ENCODE results near the gene RICTOR. TPM values are rescaled to one million over a fixed set of nuclear protein-coding genes. Genes with fewer than 3 reads are reported as not detected.

RICTOR gene, protein sequence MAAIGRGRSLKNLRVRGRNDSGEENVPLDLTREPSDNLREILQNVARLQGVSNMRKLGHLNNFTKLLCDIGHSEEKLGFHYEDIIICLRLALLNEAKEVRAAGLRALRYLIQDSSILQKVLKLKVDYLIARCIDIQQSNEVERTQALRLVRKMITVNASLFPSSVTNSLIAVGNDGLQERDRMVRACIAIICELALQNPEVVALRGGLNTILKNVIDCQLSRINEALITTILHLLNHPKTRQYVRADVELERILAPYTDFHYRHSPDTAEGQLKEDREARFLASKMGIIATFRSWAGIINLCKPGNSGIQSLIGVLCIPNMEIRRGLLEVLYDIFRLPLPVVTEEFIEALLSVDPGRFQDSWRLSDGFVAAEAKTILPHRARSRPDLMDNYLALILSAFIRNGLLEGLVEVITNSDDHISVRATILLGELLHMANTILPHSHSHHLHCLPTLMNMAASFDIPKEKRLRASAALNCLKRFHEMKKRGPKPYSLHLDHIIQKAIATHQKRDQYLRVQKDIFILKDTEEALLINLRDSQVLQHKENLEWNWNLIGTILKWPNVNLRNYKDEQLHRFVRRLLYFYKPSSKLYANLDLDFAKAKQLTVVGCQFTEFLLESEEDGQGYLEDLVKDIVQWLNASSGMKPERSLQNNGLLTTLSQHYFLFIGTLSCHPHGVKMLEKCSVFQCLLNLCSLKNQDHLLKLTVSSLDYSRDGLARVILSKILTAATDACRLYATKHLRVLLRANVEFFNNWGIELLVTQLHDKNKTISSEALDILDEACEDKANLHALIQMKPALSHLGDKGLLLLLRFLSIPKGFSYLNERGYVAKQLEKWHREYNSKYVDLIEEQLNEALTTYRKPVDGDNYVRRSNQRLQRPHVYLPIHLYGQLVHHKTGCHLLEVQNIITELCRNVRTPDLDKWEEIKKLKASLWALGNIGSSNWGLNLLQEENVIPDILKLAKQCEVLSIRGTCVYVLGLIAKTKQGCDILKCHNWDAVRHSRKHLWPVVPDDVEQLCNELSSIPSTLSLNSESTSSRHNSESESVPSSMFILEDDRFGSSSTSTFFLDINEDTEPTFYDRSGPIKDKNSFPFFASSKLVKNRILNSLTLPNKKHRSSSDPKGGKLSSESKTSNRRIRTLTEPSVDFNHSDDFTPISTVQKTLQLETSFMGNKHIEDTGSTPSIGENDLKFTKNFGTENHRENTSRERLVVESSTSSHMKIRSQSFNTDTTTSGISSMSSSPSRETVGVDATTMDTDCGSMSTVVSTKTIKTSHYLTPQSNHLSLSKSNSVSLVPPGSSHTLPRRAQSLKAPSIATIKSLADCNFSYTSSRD (N-terminal part only)
- total RNA-seq (2021) (20.7 to 23.0 TPM (median 22.4 TPM) in 3 replicates), Bru-seq, nascent RNA (percentile 85 among the genes with signal in this experiment)
- long read RNA-seq, experiment 1, full-length matches to known transcripts: 5 of 54 reads
- long read RNA-seq, experiment 1, partial matches to known transcripts: 20 of 54 reads
- long read RNA-seq, experiment 1, other reads (novel, unspliced or antisense): 29 of 54 reads
- long read RNA-seq, experiment 2, partial matches to known transcripts: 4 of 20 reads
- long read RNA-seq, experiment 2, other reads (novel, unspliced or antisense): 16 of 20 reads
- long read RNA-seq, experiment 3, partial matches to known transcripts: 0 of 2 reads
- long read RNA-seq, experiment 3, other reads (novel, unspliced or antisense): 2 of 2 reads

- ATAC-seq (peak; percentile 71), DNase-seq (ENCODE audit: low spot score) (peak; percentile 86)
- Mint-ChIP-seq H3K36me3 (no peaks in the 10 kb centered on the region), H3K4me3 (peak within 1 kb of the TSS; percentile 97), H3K27me3 (ENCODE audit: low read depth) (no peaks in the 10 kb centered on the region), H3K4me1 (peaks cover 35% of the 10 kb centered on the region), H3K9me3 (no peaks in the 10 kb centered on the region), H3K27ac (peak within 1 kb of the TSS; percentile 99)
- ChIA-PET CTCF (no interaction called here), POLR2A (no interaction called here)
- peak; percentile 73 for TF ChIP-seq MYBL2 (CRISPR knock-in tag; IDR thresholded peaks at IDR 0.05)
- TF ChIP-seq SP1 (CRISPR knock-in tag; conservative IDR thresholded peaks at IDR 0.05): peak; percentile 60
- TF ChIP-seq, protein P1, sequence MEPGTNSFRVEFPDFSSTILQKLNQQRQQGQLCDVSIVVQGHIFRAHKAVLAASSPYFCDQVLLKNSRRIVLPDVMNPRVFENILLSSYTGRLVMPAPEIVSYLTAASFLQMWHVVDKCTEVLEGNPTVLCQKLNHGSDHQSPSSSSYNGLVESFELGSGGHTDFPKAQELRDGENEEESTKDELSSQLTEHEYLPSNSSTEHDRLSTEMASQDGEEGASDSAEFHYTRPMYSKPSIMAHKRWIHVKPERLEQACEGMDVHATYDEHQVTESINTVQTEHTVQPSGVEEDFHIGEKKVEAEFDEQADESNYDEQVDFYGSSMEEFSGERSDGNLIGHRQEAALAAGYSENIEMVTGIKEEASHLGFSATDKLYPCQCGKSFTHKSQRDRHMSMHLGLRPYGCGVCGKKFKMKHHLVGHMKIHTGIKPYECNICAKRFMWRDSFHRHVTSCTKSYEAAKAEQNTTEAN (CRISPR knock-in tag; IDR thresholded peaks at IDR 0.05): peak; percentile 84; the same call in 1 of the 2 replicates
- no peak for TF ChIP-seq E2F1 (CRISPR knock-in tag; IDR thresholded peaks at IDR 0.05)
- TF ChIP-seq, protein P2, sequence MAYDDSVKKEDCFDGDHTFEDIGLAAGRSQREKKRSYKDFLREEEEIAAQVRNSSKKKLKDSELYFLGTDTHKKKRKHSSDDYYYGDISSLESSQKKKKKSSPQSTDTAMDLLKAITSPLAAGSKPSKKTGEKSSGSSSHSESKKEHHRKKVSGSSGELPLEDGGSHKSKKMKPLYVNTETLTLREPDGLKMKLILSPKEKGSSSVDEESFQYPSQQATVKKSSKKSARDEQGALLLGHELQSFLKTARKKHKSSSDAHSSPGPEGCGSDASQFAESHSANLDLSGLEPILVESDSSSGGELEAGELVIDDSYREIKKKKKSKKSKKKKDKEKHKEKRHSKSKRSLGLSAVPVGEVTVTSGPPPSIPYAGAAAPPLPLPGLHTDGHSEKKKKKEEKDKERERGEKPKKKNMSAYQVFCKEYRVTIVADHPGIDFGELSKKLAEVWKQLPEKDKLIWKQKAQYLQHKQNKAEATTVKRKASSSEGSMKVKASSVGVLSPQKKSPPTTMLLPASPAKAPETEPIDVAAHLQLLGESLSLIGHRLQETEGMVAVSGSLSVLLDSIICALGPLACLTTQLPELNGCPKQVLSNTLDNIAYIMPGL (CRISPR knock-in tag; IDR thresholded peaks at IDR 0.05): peak; percentile 62
- TF ChIP-seq FOXK1 (CRISPR knock-in tag; IDR thresholded peaks at IDR 0.05): peak; percentile 63; the same call in 1 of the 2 replicates
- peak; percentile 34; the same call in 1 of the 2 replicates for TF ChIP-seq ZNF263 (CRISPR knock-in tag; IDR thresholded peaks at IDR 0.05; ENCODE audit: low read depth)
- TF ChIP-seq MAX (CRISPR knock-in tag; IDR thresholded peaks at IDR 0.05): peak; percentile 45; the same call in 1 of the 2 replicates
- TF ChIP-seq USF1 (CRISPR knock-in tag; IDR thresholded peaks at IDR 0.05): peak; percentile 14; the same call in 1 of the 2 replicates
- TF ChIP-seq NFYB (CRISPR knock-in tag; conservative IDR thresholded peaks at IDR 0.05; ENCODE audit: low read depth): no peak
- TF ChIP-seq, protein P3, sequence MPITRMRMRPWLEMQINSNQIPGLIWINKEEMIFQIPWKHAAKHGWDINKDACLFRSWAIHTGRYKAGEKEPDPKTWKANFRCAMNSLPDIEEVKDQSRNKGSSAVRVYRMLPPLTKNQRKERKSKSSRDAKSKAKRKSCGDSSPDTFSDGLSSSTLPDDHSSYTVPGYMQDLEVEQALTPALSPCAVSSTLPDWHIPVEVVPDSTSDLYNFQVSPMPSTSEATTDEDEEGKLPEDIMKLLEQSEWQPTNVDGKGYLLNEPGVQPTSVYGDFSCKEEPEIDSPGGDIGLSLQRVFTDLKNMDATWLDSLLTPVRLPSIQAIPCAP (CRISPR knock-in tag; IDR thresholded peaks at IDR 0.05): no peak; the same call in 1 of the 2 replicates
- TF ChIP-seq TCF7 (CRISPR knock-in tag; IDR thresholded peaks at IDR 0.05; ENCODE audit: low read depth): 0 out of 2 replicates have a peak, but pooled peaks have one; percentile 23
- TF ChIP-seq FOXP1 (CRISPR knock-in tag; IDR thresholded peaks at IDR 0.05; ENCODE audit: borderline replicate concordance): peak; percentile 83
- no peak for TF ChIP-seq OVOL2 (CRISPR knock-in tag; IDR thresholded peaks at IDR 0.05; ENCODE audit: borderline replicate concordance)
- peak; percentile 28; the same call in 1 of the 2 replicates for TF ChIP-seq FOXP4 (CRISPR knock-in tag; IDR thresholded peaks at IDR 0.05)
- peak; percentile 74; the same call in 1 of the 2 replicates for TF ChIP-seq ETV6 (CRISPR knock-in tag; IDR thresholded peaks at IDR 0.05)
- peak; percentile 44; the same call in 1 of the 2 replicates for TF ChIP-seq KAT7 (CRISPR knock-in tag; IDR thresholded peaks at IDR 0.05; ENCODE audit: borderline replicate concordance)
Measured at GRCh38 chr5:39074017-39074814, at the start of gene RICTOR. Gene RICTOR, minus strand, starts transcription at chr5:39074399. Its CDS starts 22 bp downstream, at chr5:39074377.
